Measurements from ENCODE around the gene TRIOBP. TPM values are rescaled to one million over a fixed set of nuclear protein-coding genes. Genes with fewer than 3 reads are reported as not detected.

Gene TRIOBP
- total RNA-seq, 4 donors from 2014 or later, result 150 to 208 (median 182) TPM

- H3K36me3 ChIP-seq, result peaks cover 0 to 28% (median 26%) of the 10 kb centered on the region in 4 donors
- WGBS, result 0% methylated on average over 5 of the region's 17 CpGs
- TF ChIP-seq EP300 (IDR thresholded peaks at IDR 0.05) (no peak), CTCF (IDR thresholded peaks at IDR 0.05) (no peak), POLR2A (IDR thresholded peaks at IDR 0.05; ENCODE audit: low read depth) (no peak), POLR2AphosphoS5 (IDR thresholded peaks at IDR 0.05) (no peak)
- intact Hi-C loops (cut with DNase I), result no loop called here
- peak overlapping the region; percentile 91 to 98 (median 94) for H3K27ac ChIP-seq (replicated peaks in 1 of 4)
- H3K4me1 ChIP-seq, result peaks cover 36 to 89% (median 75%) of the 10 kb centered on the region in 4 donors
- no peaks in the 10 kb centered on the region for H3K27me3 ChIP-seq
- no peaks in the 10 kb centered on the region for H3K9me3 ChIP-seq
- peak overlapping the region; percentile 60 to 74 (median 64) for H3K4me3 ChIP-seq
- no peak for DNase-seq (ENCODE audit: extremely low spot score)
These were observed 20.7 kb upstream of the TRIOBP start for GRCh38 chr22:37675930-37676735.

- peak overlapping the region; percentile 60 to 74 (median 64) for H3K4me3 ChIP-seq
- H3K27me3 ChIP-seq, result no peaks in the 10 kb centered on the region
- no peaks in the 10 kb centered on the region for H3K9me3 ChIP-seq
- DNase-seq (ENCODE audit: extremely low spot score), result peak; percentile 97
- intact Hi-C loops (cut with DNase I), result no loop called here
- H3K36me3 ChIP-seq, result peaks cover 0 to 28% (median 26%) of the 10 kb centered on the region in 4 donors
- WGBS, result 2% methylated on average over 34 of the region's 42 CpGs
- TF ChIP-seq POLR2A (IDR thresholded peaks at IDR 0.05; ENCODE audit: low read depth) (no peak), CTCF (IDR thresholded peaks at IDR 0.05) (no peak), EP300 (IDR thresholded peaks at IDR 0.05) (no peak), POLR2AphosphoS5 (IDR thresholded peaks at IDR 0.05) (peak; percentile 85)
- peaks cover 44 to 97% (median 83%) of the 10 kb centered on the region in 4 donors for H3K4me1 ChIP-seq
- H3K27ac ChIP-seq (replicated peaks in 1 of 4), result peak overlapping the region; percentile 91 to 98 (median 94)
These were observed 19.9 kb upstream of the TRIOBP start for GRCh38 chr22:37676736-37677492.

GRCh38 chr22:37677493-37677974 lies 19.3 kb upstream of the TRIOBP start:
- Histone ChIP-seq H3K36me3 (peaks cover 0 to 28% (median 26%) of the 10 kb centered on the region in 4 donors), H3K4me1 (peaks cover 44 to 94% (median 83%) of the 10 kb centered on the region in 4 donors), H3K27me3 (no peaks in the 10 kb centered on the region), H3K9me3 (no peaks in the 10 kb centered on the region), H3K27ac (replicated peaks in 1 of 4) (peak overlapping the region; percentile 91 to 98 (median 94)), H3K4me3 (peak overlapping the region; percentile 60 to 74 (median 64))
- no peak for DNase-seq (ENCODE audit: extremely low spot score)
- TF ChIP-seq CTCF (IDR thresholded peaks at IDR 0.05) (no peak), POLR2A (IDR thresholded peaks at IDR 0.05; ENCODE audit: low read depth) (no peak), POLR2AphosphoS5 (IDR thresholded peaks at IDR 0.05) (no peak), EP300 (IDR thresholded peaks at IDR 0.05) (no peak)
- intact Hi-C loops (cut with DNase I), result no loop called here
- WGBS, result 41% methylated on average over 15 of the region's 15 CpGs

GRCh38 chr22:37678372-37678771 lies 18.5 kb upstream of the TRIOBP start:
- Histone ChIP-seq H3K36me3 (peaks cover 0 to 28% (median 26%) of the 10 kb centered on the region in 4 donors), H3K4me3 (peak overlapping the region in 1 of 4 donors; percentile 7), H3K9me3 (no peaks in the 10 kb centered on the region), H3K27me3 (no peaks in the 10 kb centered on the region), H3K27ac (replicated peaks in 1 of 4) (peak overlapping the region; percentile 91 to 98 (median 94)), H3K4me1 (peaks cover 44 to 86% (median 74%) of the 10 kb centered on the region in 4 donors)
- no peak for DNase-seq (ENCODE audit: extremely low spot score)
- TF ChIP-seq EP300 (IDR thresholded peaks at IDR 0.05) (no peak), POLR2A (IDR thresholded peaks at IDR 0.05; ENCODE audit: low read depth) (no peak), CTCF (IDR thresholded peaks at IDR 0.05) (no peak), POLR2AphosphoS5 (IDR thresholded peaks at IDR 0.05) (no peak)
- intact Hi-C loops (cut with DNase I), result no loop called here
- 25% methylated on average over 6 of the region's 18 CpGs for WGBS
